GM19023 (cell line): ENCODE data around the gene HECA.
A peak's percentile ranks its signal among the peaks of the same experiment; 100 is the strongest.
"Not testable (repeated sequence)": the region's sequence is repeated elsewhere in the genome, so short reads cannot be mapped to it uniquely, and the experiment has no call there.

ENCODE experiments used
- ATAC-seq: cut with Tn5 transposase; IDR thresholded peaks from one replicate; pipeline ENCODE4 v1.9.1; 2021; ENCODE audit warnings: mild to moderate bottlenecking, moderate library complexity; ENCODE audit not compliant: unreplicated experiment

The HECA gene

GRCh38 chr6:139134817-139135577, at the start of gene HECA:
Gene HECA, plus strand, starts transcription at chr6:139135080. Its CDS starts 317 bp downstream, at chr6:139135397.
- ATAC-seq, result peak; percentile 84

GRCh38 chr6:139091826-139092225, 43.1 kb upstream of the HECA start:
- ATAC-seq, result no peak

- peak; percentile 96 for ATAC-seq
Measured at GRCh38 chr6:139099984-139100383, 34.9 kb upstream of the HECA start.

- no peak for ATAC-seq
Measured at GRCh38 chr6:139107051-139107450, 27.8 kb upstream of the HECA start.

GRCh38 chr6:139108378-139108777, 26.5 kb upstream of the HECA start:
- ATAC-seq, result no peak

- ATAC-seq, result no peak
Measured at GRCh38 chr6:139109558-139109957, 25.3 kb upstream of the HECA start.

GRCh38 chr6:139112146-139112545, 22.7 kb upstream of the HECA start:
- no peak for ATAC-seq

- no peak for ATAC-seq
Measured at GRCh38 chr6:139112561-139112960, 22.3 kb upstream of the HECA start.

GRCh38 chr6:139114746-139115145, 20.1 kb upstream of the HECA start:
- no peak for ATAC-seq

GRCh38 chr6:139115989-139116758, 18.7 kb upstream of the HECA start:
- ATAC-seq, result no peak

GRCh38 chr6:139117734-139118133, 17.1 kb upstream of the HECA start:
- ATAC-seq, result no peak

- no peak for ATAC-seq
Measured at GRCh38 chr6:139119552-139119951, 15.3 kb upstream of the HECA start.

GRCh38 chr6:139122823-139123222, 12.1 kb upstream of the HECA start:
- not testable (repeated sequence) for ATAC-seq

- ATAC-seq, result peak; percentile 100
Measured at GRCh38 chr6:139124887-139125672, 9.8 kb upstream of the HECA start.

GRCh38 chr6:139126255-139126654, 8.6 kb upstream of the HECA start:
- no peak for ATAC-seq

- no peak for ATAC-seq
Measured at GRCh38 chr6:139126931-139127330, 7.9 kb upstream of the HECA start.

- no peak for ATAC-seq
Measured at GRCh38 chr6:139129284-139129683, 5.6 kb upstream of the HECA start.

- ATAC-seq, result no peak
Measured at GRCh38 chr6:139131736-139132280, 3.1 kb upstream of the HECA start.

GRCh38 chr6:139133262-139134063, 1.4 kb upstream of the HECA start:
- ATAC-seq, result peak; percentile 23

GRCh38 chr6:139134064-139134395, 850 bp upstream of the HECA start:
- no peak for ATAC-seq
